HG02678 (cell line): ENCODE data around the gene DOCK9.

Experiments
- ATAC-seq: cut with Tn5 transposase; IDR thresholded peaks from one replicate; pipeline ENCODE4 v1.9.1; 2021; ENCODE audit warnings: mild to moderate bottlenecking, moderate library complexity; ENCODE audit not compliant: unreplicated experiment

The DOCK9 gene

DNA sequence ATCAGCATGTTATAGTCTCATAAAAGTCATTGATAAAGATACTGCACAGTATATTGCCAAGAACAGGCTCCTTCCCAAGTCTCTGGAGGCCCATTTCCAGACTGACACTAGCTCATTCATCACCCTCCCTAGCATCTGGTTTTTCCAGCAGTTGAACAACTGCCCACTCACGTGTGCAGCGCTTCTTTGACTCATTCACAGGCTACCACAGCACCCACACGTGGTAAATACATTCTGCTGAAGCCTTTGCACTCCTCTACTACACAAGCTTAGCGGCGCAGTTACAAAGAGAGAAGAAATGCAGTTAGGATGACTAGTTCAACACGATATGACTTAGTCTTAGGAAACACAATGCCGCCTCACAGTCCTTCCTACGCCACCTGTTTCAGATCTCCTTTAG, 87.7 kb downstream of the DOCK9 start:
- no peak for ATAC-seq

DNA sequence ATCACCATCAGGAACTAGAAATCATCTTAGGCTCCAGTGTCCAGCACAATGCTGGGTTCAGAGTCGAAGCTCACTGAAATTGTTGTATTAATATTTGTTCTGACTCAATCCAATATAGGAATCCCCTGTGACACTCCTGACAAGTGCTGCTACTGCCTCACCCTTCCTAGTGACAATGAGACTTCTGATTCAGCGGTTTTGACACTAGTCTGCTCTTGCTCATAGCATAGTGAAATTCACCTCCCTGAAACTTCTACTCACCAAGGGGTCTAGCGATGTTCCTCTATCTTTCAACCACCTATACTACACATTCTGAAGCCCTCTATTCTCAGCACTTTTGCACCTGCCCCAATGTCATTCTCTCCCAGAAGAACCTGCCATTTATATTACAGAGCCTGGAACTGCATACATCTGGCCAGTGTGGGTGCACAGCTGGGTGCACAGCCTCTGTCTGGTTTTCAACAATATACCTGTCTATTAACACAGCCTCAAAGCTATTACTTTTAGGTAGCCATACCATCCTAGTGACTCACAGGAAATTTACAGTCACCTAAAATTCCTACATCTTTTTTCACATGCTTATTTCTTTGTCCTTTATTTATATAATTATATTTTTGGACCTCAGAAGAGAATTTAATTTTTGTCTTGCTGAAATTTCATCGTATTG, 88.3 kb downstream of the DOCK9 start:
- ATAC-seq, result no peak

DNA sequence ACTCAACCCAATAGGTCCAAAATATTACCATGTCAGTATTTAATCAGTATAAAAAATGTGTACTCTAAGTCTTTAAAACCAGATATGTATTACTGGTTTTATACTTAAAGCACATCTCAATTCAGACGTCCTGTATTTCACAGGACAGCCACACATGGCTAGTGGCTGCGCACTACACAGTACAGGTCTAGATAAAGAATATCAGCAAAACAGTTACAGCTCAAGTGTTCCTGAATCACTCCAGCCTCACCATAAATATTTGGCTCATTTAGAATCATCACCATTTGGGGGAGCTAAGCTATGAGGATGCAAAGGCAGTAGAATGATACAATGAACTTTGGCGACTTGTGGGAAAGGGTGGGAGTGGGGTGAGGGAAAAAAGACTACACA, 89.0 kb downstream of the DOCK9 start:
- no peak for ATAC-seq

DNA sequence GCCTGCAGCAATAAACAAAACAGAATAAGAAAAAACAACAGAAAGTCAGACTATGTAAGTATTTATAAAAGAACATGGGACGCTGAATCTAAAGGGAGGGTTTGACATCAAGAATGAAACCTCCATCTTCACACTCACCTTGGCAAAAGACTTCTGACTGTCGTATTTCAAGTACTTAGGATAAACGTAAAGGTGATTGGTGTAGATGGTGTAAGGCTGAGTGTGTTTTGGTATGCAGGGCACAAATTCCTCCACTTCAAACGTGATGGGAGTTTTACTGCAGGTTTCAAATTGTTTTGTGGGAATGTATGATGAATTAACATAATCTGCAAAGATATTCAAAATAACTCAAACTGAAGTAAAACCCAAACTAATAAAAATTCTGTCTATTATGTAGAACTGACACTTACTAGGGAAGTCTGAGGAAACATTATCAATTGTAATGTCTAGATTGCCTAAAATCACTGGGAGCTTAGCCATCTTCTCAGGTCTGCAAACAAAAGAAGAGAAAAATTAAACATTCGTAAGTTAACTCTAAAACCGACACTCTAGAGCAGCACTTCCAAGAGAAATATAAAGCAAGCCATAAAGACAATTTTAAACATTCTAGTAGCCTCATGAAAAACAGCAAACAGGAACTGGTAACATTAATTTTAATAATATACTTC, 89.5 kb downstream of the DOCK9 start:
- ATAC-seq, result no peak

DNA sequence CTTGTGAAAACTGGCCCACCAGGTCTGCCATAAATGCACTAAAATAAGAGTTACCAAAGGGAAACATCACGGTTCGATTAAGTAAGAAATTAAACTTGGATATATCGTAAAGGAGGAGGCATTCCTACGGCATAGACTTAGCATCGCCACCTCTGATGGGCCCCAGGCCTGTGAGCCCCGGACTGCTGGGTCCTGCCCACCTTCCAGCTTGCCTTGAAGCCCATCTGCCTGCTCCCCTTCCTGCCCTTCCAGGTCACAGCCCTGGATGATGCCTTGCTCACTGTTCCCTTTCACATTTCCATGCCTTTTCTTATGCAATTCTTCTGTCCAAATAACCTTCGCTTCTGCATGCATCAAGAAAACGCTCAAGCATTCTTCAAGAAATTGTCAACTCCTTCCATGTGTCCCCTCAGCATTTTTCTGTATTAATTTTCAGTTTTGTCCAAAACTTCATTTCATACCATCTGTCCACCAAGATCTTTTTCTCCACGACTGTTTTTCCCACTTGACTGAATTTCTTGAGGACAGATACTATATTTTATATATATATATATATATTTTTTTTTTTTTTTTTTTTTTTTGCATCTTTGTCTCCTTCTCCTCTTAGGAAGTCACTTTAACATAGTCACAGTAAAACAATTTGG, 91.2 kb downstream of the DOCK9 start:
- no peak for ATAC-seq

DNA sequence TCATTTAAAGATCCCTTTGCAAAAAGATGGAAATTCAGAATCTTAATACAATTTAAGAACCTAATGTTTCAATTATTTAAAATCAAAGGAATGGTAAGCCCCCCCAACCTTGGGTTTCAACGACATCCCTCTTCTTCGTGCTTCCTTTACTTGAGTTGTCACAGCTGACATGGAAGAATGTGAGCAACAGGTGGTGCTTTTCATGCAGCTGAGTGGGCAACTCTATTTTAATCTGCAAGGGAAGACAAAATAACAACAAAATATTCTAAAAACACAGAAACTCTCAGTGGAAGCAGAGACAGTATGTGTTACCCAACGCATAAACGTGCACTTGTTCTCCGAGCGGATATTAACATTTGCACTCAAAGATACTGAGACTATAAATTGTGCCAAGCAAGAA, 92.3 kb downstream of the DOCK9 start:
- no peak for ATAC-seq

DNA sequence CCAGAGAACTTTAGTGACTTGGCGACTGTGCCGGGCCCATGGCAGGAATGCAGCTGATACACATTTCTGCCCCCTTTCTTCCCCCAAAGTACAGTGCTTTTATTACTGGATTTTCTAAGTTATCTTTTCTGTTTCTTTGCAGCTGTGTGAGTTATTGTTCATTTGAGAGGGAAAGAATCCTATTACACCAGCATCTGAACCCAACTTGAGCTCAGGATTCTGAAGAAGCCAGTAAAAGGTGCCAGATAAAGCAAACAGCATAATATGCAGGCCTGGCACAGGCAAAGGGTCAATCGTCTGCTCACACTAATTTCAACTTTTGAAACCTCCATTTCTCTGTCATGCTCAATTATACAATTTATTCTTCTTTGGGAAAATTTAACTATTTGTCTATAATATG, 93.9 kb downstream of the DOCK9 start:
- ATAC-seq, result no peak

DNA sequence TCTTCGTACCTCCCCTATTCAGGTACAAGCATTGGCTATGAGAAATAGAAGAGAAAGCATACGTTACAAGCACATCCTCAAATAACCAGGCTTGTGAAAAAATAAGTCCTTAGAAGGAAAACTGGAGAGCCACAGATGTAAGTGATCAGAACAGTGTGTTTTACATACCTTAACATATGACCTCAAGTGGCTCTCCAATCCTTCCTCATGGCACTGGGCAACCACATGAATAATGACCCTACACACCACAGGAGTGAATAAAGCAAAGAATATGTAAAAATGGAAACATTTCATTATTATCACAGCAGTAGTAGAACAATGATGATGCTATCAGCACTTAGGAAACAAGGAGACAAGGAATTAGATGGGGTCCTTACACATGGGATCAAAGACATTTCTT, 96.5 kb downstream of the DOCK9 start:
- no peak for ATAC-seq

DNA sequence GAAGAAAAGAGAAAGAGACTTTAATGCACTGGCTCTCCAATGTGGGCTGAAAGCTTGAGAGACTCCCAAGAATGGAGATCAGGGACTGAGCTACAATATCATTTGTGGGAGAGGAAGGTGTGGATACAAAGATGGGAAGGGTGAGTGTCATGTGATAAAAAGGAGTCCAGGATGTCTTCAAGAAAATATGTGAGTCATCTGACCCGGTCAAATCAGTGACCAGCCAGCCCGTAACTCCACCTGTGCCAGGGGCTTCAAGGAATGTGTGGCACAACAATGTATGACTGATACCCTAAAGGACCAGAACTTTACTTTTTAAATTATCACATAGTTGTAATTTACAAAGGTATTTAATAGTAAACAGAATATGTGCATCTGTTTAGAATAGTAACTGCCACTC, 97.2 kb downstream of the DOCK9 start:
- no peak for ATAC-seq

DNA sequence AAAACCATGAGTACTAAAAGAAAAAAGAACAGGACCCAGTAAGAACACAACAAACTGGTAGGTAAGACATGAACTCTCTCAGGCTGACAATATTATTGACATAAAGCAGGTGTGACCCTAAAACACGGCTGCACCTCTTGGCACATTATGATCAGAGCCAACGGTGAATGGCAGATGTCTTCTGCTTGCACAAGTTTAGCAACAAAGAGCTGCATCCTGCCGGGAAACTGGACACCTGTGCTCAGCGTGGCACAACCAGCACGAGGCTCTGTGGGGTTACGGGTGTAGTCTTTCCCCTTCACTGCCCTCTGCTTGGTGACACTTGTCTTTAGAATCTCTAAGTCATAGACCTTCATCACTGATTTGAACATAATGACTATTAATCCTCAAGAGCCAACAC, 97.9 kb downstream of the DOCK9 start:
- no peak for ATAC-seq

DNA sequence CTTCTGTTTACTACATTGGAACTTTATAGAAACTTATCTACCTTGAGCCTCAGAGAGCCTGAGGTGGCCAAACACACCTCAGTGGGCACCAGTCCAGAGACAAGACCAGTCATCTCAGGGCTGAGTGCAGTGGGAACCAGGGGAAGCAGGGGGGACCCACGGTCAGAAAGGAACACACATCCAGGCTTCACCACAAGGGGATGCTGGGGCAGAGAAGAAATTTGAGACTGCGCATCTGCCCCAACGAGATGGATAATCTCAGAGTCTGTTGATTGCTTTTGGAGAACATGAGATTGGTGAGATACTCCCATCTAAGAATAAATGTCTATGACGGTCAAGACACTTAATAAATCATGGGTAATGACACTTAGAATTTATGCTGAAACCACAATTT, 98.7 kb downstream of the DOCK9 start:
- no peak for ATAC-seq

DNA sequence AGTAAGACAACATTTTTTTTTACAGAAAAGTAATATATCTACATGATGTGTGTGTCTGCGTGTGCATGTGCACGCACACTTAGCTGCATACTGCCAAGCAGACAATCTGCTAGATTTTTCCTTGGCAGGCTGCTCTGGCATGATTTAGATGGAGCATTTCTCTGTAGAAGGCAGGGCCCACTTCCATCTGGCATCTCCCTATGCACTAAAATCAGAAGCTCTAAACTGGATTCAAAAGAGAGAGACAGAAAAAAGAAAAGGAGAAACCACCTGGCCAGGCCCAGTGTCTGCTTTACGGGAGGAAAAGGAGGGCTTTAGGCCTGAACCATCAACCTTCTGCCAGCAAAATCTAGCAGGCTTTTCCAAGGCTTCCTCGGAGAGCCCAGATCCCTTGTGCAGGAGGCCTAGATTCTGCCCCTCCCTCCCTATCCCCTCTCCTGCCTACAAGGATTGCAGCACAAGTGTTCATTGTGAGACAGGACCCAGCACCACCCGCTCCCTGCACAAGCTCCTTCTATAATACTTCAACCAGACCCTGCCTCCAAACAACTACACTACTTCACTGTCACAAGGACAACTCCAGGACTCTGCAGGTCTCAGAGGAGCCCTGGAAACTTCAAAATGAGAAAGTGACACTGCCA, 99.3 kb downstream of the DOCK9 start:
- ATAC-seq, result no peak

DNA sequence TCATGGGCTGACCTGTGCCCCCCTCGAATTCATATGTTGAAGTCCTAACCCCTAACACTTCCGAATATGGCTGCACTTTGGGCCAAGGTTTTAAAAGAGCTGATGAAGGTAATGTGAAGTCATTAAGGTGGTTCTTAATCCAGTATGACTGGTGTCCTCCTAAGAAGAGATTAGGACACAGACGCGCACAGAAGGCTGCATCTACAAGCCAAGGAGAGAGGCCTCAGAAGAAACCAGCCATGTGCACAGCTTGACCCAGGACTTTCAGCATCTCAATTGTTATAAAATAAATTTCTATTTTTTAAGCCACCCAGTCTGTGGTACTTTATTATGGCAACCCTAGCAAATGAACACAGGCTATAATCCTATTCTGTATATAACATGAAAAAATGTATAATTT, 99.9 kb downstream of the DOCK9 start:
- ATAC-seq, result no peak

DNA sequence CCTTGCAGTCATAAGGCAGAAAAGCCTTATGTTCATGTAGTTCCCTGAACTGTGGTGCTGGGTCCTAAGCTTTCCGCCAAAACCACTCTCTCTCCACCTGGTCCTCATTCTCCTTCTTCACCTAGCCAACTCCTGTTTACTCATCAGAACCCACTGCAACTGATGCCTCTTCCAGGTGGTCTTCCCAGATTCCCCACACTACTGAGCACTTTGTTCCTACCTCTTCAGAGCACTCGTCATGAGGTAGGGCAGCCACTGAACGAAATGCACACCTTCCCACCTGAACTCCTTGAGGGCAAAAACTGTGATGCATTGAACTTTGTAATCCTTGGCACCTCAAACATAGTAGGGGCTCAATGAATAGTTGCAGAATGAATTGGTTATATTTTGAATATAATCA, 100.4 kb downstream of the DOCK9 start:
- no peak for ATAC-seq

DNA sequence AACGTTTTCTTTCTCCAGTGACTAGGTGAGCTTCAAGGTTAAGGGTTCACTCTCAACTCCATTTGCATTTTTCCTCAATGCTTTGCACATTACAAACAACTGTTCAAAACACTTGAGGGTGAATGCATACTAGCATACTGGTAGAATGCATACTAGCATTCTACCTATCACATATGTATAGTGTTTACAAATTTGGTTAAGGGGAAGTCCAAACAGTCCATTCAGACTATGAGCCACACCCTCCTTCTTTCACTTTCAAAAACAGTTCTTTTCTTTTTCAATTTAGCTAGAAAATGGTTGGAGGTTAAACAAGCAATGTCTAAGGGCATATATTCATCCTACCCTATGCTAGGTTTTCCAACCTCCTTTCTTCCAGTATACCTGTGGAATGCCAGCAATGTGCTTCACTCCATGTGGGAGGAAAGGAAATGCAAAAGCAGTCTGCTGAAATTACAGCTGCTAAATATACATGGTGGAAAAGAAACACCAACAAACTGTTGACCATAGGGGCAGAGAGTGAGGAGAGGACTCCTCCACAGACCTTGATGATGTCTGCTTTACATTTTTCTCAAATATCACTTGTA, 102.6 kb downstream of the DOCK9 start:
- peak; percentile 91 for ATAC-seq

DNA sequence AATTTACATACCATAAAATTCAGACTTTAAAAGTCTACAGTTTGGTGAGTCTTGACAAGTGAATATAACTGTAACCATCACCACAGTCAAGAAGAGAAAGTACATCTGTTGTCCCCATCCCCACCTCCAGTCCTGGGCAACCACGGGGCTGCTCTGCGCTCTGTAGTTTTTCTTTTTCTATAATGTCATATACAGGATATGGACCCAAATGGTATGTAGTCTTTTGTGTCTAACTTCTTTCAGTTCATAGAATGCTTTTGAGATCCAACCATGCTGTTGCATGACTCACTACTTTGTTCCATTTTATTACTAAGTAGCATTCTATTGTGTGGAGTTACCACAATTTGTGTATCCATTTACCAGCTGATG, 103.9 kb downstream of the DOCK9 start:
- ATAC-seq, result no peak

DNA sequence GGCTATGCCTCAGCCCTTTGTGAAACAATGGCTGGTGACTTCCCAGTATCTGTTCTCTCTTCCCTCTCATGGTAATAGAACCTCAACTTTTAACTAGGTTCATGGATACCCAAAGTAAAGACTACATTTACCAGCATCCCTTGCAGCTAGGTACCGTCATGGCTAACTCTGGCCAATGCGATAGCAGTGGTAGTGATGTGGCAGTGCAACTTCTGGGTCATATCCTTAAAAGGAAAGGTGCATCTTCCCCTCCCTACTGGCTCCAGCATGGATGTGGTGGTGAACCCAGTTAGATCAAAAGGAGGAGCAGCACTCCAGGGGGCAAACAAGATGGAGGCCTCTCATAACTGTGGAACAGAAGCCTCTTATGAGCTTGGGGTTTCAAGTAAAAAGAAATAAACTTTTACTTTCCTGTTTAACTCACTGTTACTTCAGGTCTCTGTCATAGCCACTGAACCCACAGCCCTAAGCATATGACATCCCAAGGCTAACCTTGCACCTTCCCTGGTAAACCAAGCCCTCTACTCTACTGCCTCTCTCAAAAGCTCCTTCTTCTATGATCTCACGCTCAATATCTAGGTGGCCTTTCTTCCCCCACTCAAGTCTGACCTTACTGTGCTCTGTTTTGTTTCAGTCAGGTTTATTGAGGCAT, 104.4 kb downstream of the DOCK9 start:
- no peak for ATAC-seq

DNA sequence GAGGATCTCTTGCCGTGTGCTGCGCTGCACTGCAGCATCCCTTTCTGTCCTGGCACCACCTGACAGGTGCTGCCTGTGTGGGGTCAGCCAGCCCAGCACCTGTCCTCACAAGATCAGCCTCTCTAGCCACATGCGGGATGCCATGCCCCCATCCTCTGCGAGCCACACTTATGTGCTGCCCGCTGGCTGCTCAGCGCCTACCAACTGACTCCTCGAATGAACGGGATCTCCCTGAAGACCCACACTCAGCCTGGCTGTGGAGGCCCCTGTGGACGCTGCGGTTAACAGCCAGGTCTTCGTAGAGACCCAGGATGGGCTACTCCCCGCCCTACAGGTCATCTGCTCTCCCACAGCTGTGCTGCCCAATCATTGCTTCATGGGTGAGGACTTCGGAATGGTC, 106.1 kb downstream of the DOCK9 start:
- ATAC-seq, result no peak

DNA sequence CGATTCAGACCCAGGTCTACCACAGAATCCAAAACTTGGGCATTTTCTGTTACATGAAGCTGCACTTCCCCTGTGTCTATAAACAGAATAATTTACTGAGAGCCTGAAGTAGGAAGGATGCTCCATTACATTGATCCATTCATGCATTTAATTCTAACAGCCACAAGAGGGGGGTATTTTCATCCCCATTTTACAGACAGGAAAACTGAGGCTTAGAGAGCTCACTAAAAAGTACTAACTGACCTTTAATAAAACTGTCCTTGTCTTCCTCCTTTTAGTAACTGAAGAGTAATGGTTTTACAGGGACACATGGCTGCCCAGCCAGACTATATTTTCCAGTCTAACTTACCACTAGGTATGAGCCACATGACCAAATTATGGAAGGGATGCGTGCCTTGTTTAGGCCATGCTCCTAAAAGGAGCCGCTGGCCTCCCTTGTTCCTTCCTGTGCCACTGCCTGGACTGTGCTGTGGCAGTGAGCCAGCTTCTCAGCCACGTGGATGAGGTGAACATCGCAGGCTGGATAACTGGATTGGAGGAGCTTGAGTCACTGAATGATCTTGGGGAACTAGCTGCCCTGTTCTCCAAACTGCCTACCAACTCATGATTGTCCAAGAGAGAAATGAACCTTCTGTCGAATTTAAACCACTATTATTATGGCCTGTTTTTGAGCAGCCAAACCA, 108.3 kb downstream of the DOCK9 start:
- no peak for ATAC-seq

DNA sequence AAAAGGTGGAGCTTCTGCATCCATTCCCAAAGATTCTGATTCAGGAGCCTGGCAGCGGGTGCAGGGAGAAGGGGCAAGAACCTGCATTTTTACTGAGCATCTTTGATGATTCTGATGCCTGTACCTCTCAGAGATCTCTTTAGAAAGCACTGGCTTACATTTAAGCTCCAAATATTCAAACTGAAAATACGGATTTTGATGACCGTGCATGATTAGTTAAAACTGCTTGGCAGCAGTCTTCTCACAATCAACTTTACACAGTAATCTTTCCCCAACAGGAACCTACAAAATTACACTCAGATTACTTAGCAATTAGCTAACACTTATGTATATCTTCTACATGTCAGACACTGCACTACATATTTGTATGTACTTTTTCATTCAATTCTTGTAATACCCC, 108.9 kb downstream of the DOCK9 start:
- no peak for ATAC-seq

DNA sequence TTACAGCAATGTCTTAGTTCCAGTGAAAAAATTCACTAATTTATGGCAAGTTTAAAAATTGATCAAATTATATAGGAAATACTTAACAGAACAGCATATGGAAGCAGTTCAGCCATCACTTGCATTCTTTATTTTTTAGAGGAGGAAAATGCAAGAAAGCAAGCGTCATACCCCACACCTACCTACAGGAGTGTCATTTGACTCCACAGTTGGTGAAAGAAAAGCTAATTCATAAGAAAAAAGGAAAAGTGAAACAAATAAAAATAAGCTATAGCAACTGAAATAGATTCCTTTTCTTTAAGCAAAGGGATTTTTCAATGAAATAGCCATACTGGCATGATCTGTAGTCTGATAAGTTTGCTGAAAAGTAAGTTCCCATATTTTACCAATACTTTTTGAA, 111.0 kb downstream of the DOCK9 start:
- ATAC-seq, result no peak
